WTC11 (cell line): Measurements from ENCODE around the gene SULT2A1. TPM values are rescaled to one million over a fixed set of nuclear protein-coding genes. Genes with fewer than 3 reads are reported as not detected.

ENCODE experiments used
- ATAC-seq: fragments of 200-7000 bp; cut with Tn5 transposase; 2 replicates; pipeline ENCODE4 v1.10.0; 2021; ENCODE audit warnings: mild to moderate bottlenecking, moderate library complexity
- CTCF ChIA-PET: fragments of 300-600 bp; sonication (Branson Sonifier 250); formaldehyde crosslinking; loops from one replicate; lab custom pipeline; 2021; ENCODE audit warnings: antibody characterized with exemption; lab: Charles Lee
- POLR2A ChIA-PET: fragments of 350-600 bp; sonication (Branson Sonifier 250); formaldehyde crosslinking; loops from one replicate; lab custom pipeline; 2021; ENCODE audit warnings: antibody characterized with exemption; lab: Charles Lee
- DNase-seq: peaks from one replicate; pipeline ENCODE4 v3.0.0; 2021; ENCODE audit warnings: low spot score
- H3K27ac Mint-ChIP-seq: 2 replicates; pipeline ENCODE4 v1.8.0; 2021; ENCODE audit warnings: mixed read lengths
- H3K27me3 Mint-ChIP-seq: 2 replicates; pipeline ENCODE4 v1.8.0; 2021; ENCODE audit warnings: low read depth, mild to moderate bottlenecking, moderate library complexity, mixed read lengths
- H3K36me3 Mint-ChIP-seq: 2 replicates; pipeline ENCODE4 v1.8.0; 2021; ENCODE audit warnings: mixed read lengths
- H3K4me1 Mint-ChIP-seq: 2 replicates; pipeline ENCODE4 v1.8.0; 2022; ENCODE audit warnings: mixed read lengths
- H3K4me3 Mint-ChIP-seq: 2 replicates; pipeline ENCODE4 v1.8.0; 2021; ENCODE audit warnings: mild to moderate bottlenecking, moderate library complexity, mixed read lengths
- H3K9me3 Mint-ChIP-seq: 2 replicates; pipeline ENCODE4 v1.8.0; 2021; ENCODE audit warnings: mixed read lengths
- ELF4 ChIP-seq: sonication (generic); formaldehyde crosslinking; IDR thresholded peaks from 2 replicates; pipeline ENCODE4 v1.8.1; 2022; ENCODE audit warnings: low read depth, mild to moderate bottlenecking, moderate library complexity, missing genetic modification reagents
- FOXJ3 ChIP-seq: sonication (generic); formaldehyde crosslinking; IDR thresholded peaks from 2 replicates; pipeline ENCODE4 v1.9.0; 2021; ENCODE audit warnings: missing genetic modification reagents, mild to moderate bottlenecking, borderline replicate concordance
- GABPB1 ChIP-seq: sonication (generic); formaldehyde crosslinking; IDR thresholded peaks from 2 replicates; pipeline ENCODE4 v1.8.1; 2023; ENCODE audit warnings: mild to moderate bottlenecking, missing genetic modification reagents
- GRHL2 ChIP-seq: fragments of 250-450 bp; sonication (Bioruptor Pico); IDR thresholded peaks from 2 replicates; pipeline ENCODE4 v1.8.0; 2022; ENCODE audit warnings: mild to moderate bottlenecking, moderate library complexity; ENCODE audit not compliant: insufficient replicate concordance, severe bottlenecking
- JAZF1 ChIP-seq: fragments of 250-450 bp; sonication (Bioruptor Pico); IDR thresholded peaks from 2 replicates; pipeline ENCODE4 v1.9.0; 2021; ENCODE audit warnings: moderate library complexity, mild to moderate bottlenecking, inconsistent platforms
- MXD4 ChIP-seq: fragments of 250-450 bp; sonication (Bioruptor Pico); IDR thresholded peaks from 2 replicates; pipeline ENCODE4 v1.8.0; 2021; ENCODE audit warnings: mild to moderate bottlenecking, moderate library complexity, borderline replicate concordance
- NFYB ChIP-seq: sonication (generic); formaldehyde crosslinking; conservative IDR thresholded peaks from 2 replicates; pipeline ENCODE4 v1.8.0; 2022; ENCODE audit warnings: low read depth, missing genetic modification reagents
- NR2C2 ChIP-seq: sonication (generic); formaldehyde crosslinking; IDR thresholded peaks from 2 replicates; pipeline ENCODE4 v1.8.0; 2022; ENCODE audit warnings: mild to moderate bottlenecking, missing genetic modification reagents
- OVOL2 ChIP-seq: fragments of 250-450 bp; sonication (Bioruptor Pico); IDR thresholded peaks from 2 replicates; pipeline ENCODE4 v1.9.0; 2021; ENCODE audit warnings: mild to moderate bottlenecking, borderline replicate concordance
- RORB ChIP-seq: fragments of 250-450 bp; sonication (Bioruptor Pico); IDR thresholded peaks from 2 replicates; pipeline ENCODE4 v1.9.0; 2021; ENCODE audit warnings: mild to moderate bottlenecking
- SP1 ChIP-seq: sonication (generic); formaldehyde crosslinking; conservative IDR thresholded peaks from 2 replicates; pipeline ENCODE4 v1.8.1; 2022; ENCODE audit warnings: missing genetic modification reagents
- TP53 ChIP-seq: sonication (generic); formaldehyde crosslinking; IDR thresholded peaks from 2 replicates; pipeline ENCODE4 v1.8.1; 2023; ENCODE audit warnings: mild to moderate bottlenecking, missing genetic modification reagents
- total RNA-seq: library from RNA; stranded (reverse); gene quantifications from 3 replicates; pipeline ENCODE4 v1.2.3, GENCODE V29; 2021
- TF ChIP-seq, protein P1 (sequence below): sonication (generic); formaldehyde crosslinking; conservative IDR thresholded peaks from 2 replicates; pipeline ENCODE4 v1.8.1; 2023; ENCODE audit warnings: mild to moderate bottlenecking, low read depth, missing genetic modification reagents, moderate library complexity
- TF ChIP-seq, protein P2 (sequence below): sonication (generic); formaldehyde crosslinking; IDR thresholded peaks from 2 replicates; pipeline ENCODE4 v1.8.1; 2023; ENCODE audit warnings: mild to moderate bottlenecking, missing genetic modification reagents, borderline replicate concordance
- TF ChIP-seq, protein P3 (sequence below): sonication (generic); formaldehyde crosslinking; IDR thresholded peaks from 2 replicates; pipeline ENCODE4 v1.8.1; 2023; ENCODE audit warnings: mild to moderate bottlenecking, missing genetic modification reagents, moderate library complexity
- TF ChIP-seq, protein P4 (sequence below): sonication (generic); formaldehyde crosslinking; IDR thresholded peaks from 2 replicates; pipeline ENCODE4 v1.8.1; 2022; ENCODE audit warnings: mild to moderate bottlenecking, moderate library complexity, missing genetic modification reagents

The SULT2A1 gene
- total RNA-seq, 1 experiment from 2014 or later: 0.31 TPM

DNA sequence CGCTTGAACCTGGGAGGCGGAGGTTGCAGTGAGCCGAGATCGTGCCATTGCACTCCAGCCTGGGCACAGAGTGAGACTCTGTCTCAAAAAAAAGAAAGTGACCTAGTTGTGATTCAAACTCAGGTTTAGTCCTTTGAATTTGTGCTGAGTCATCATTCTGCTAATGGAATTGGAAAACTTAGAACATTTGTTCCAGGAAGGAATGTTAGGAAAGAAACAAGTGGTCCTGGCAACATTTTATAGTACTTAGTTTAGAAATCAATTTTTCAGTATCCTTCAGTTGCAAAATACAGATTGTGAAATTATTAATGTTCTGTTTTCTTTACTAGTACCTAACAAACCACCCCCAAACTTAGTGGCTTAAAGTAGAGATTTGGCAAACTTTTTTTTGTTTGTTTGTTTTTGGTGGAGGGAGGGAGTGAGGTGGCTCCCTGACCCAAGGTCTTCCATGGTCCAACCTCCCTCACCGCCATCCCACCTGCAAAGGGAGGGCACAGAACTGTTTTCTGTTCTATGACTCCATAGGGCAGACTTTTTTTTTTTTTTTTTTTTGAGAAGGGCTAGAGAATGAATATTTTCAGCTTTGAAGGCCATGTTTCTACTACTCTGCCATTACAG lies 9.2 kb upstream of the SULT2A1 start:
- Mint-ChIP-seq H3K9me3 (peaks cover 18% of the 10 kb centered on the region), H3K36me3 (peaks cover 16% of the 10 kb centered on the region), H3K4me3 (no peak overlapping the region), H3K27me3 (no peaks in the 10 kb centered on the region), H3K27ac (no peak overlapping the region), H3K4me1 (peaks cover 3% of the 10 kb centered on the region; the same call in 1 of the 2 replicates)
- TF ChIP-seq NFYB (CRISPR knock-in tag): no peak
- ChIA-PET CTCF (interaction anchor here (0.6 kb wide), 1 partner anchor 129 kb away, joined by 3 read pairs; no protein-coding TSS in a partner anchor), POLR2A (no interaction called here)
- no peak for ATAC-seq
- no peak for DNase-seq

DNA sequence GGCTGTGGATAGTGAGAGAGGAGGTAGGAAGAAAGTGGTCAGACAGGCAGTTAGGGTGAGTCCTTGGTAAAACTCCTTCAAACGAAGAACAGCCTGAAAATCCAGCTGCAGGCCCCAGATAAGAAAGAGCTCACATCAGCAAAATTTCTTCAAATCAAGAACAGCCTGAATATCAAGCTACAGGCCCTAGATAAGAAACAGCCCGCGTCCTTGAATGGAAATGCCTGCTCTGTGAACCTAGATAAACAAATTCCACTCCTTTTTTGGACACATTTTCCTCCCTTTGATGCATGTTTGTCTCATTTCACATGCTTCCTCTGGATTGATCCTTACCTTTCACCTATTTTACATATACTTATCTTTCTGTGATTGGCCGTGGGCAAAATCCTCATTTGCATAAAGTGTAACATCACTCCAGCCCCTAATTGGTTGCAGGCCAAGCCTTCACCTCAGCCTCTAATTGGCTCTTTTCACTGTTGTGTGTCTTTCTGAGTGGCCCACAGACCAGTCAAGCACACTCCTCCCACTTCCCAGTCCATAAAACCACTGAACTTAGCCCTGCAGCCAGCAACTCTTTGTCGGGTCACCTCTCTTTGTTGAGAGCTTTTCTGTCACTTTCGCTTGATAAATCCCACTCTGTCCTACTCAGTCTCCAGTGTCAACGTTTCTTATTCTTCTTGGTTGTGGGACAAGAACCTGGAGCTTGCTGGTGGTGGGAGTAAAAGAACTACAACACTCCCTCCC lies 6.0 kb upstream of the SULT2A1 start:
- ATAC-seq (peak; percentile 51), DNase-seq (no peak)
- Mint-ChIP-seq H3K27me3 (no peaks in the 10 kb centered on the region), H3K9me3 (peaks cover 18% of the 10 kb centered on the region), H3K4me3 (no peak overlapping the region), H3K27ac (0 out of 2 replicates have a peak overlapping the region, but pooled peaks have one; percentile 1), H3K4me1 (no peaks in the 10 kb centered on the region), H3K36me3 (peaks cover 16% of the 10 kb centered on the region)
- ChIA-PET POLR2A (no interaction called here), CTCF (interaction anchor here (0.9 to 1.9 kb wide), 2 partner anchors 23 to 43 kb away, joined by 3 to 11 read pairs; no protein-coding TSS in a partner anchor)
- TF ChIP-seq, protein P1, sequence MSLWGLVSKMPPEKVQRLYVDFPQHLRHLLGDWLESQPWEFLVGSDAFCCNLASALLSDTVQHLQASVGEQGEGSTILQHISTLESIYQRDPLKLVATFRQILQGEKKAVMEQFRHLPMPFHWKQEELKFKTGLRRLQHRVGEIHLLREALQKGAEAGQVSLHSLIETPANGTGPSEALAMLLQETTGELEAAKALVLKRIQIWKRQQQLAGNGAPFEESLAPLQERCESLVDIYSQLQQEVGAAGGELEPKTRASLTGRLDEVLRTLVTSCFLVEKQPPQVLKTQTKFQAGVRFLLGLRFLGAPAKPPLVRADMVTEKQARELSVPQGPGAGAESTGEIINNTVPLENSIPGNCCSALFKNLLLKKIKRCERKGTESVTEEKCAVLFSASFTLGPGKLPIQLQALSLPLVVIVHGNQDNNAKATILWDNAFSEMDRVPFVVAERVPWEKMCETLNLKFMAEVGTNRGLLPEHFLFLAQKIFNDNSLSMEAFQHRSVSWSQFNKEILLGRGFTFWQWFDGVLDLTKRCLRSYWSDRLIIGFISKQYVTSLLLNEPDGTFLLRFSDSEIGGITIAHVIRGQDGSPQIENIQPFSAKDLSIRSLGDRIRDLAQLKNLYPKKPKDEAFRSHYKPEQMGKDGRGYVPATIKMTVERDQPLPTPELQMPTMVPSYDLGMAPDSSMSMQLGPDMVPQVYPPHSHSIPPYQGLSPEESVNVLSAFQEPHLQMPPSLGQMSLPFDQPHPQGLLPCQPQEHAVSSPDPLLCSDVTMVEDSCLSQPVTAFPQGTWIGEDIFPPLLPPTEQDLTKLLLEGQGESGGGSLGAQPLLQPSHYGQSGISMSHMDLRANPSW: no peak
- TF ChIP-seq, protein P2, sequence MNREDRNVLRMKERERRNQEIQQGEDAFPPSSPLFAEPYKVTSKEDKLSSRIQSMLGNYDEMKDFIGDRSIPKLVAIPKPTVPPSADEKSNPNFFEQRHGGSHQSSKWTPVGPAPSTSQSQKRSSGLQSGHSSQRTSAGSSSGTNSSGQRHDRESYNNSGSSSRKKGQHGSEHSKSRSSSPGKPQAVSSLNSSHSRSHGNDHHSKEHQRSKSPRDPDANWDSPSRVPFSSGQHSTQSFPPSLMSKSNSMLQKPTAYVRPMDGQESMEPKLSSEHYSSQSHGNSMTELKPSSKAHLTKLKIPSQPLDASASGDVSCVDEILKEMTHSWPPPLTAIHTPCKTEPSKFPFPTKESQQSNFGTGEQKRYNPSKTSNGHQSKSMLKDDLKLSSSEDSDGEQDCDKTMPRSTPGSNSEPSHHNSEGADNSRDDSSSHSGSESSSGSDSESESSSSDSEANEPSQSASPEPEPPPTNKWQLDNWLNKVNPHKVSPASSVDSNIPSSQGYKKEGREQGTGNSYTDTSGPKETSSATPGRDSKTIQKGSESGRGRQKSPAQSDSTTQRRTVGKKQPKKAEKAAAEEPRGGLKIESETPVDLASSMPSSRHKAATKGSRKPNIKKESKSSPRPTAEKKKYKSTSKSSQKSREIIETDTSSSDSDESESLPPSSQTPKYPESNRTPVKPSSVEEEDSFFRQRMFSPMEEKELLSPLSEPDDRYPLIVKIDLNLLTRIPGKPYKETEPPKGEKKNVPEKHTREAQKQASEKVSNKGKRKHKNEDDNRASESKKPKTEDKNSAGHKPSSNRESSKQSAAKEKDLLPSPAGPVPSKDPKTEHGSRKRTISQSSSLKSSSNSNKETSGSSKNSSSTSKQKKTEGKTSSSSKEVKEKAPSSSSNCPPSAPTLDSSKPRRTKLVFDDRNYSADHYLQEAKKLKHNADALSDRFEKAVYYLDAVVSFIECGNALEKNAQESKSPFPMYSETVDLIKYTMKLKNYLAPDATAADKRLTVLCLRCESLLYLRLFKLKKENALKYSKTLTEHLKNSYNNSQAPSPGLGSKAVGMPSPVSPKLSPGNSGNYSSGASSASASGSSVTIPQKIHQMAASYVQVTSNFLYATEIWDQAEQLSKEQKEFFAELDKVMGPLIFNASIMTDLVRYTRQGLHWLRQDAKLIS (CRISPR knock-in tag): no peak
- TF ChIP-seq TP53 (CRISPR knock-in tag) (no peak), GRHL2 (CRISPR knock-in tag) (no peak), SP1 (CRISPR knock-in tag) (no peak), GABPB1 (CRISPR knock-in tag) (no peak), NR2C2 (no peak), FOXJ3 (CRISPR knock-in tag) (no peak), JAZF1 (CRISPR knock-in tag) (no peak), RORB (CRISPR knock-in tag) (no peak), OVOL2 (CRISPR knock-in tag) (no peak), ELF4 (no peak), MXD4 (CRISPR knock-in tag) (no peak)
- TF ChIP-seq, protein P3, sequence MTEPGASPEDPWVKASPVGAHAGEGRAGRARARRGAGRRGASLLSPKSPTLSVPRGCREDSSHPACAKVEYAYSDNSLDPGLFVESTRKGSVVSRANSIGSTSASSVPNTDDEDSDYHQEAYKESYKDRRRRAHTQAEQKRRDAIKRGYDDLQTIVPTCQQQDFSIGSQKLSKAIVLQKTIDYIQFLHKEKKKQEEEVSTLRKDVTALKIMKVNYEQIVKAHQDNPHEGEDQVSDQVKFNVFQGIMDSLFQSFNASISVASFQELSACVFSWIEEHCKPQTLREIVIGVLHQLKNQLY (CRISPR knock-in tag): no peak
- TF ChIP-seq, protein P4, sequence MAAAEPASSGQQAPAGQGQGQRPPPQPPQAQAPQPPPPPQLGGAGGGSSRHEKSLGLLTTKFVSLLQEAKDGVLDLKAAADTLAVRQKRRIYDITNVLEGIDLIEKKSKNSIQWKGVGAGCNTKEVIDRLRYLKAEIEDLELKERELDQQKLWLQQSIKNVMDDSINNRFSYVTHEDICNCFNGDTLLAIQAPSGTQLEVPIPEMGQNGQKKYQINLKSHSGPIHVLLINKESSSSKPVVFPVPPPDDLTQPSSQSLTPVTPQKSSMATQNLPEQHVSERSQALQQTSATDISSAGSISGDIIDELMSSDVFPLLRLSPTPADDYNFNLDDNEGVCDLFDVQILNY: no peak
